A549 (cell line): ENCODE measurements around the gene SYCP2. TPM values are rescaled to one million over a fixed set of nuclear protein-coding genes. Genes with fewer than 3 reads are reported as not detected.

Experiments used
- ATAC-seq, 2 experiments: fragments of 200-7000 bp in 1 of 2; fragments of >200 bp in 1 of 2; cut with Nextera tagmentation in 1 of 2; cut with Tn5 transposase in 1 of 2; 3 replicates each; pipeline versions ENCODE4 v1.8.0 to v1.9.1; 2018 to 2020; ENCODE audit warnings: mild to moderate bottlenecking in 1 of 2, moderate library complexity in 1 of 2
- CTCF ChIA-PET: fragments of 300-600 bp; sonication (Branson Sonifier 250); formaldehyde crosslinking; extraction: SDS; loops from one replicate; lab custom pipeline; 2021; ENCODE audit warnings: antibody characterized with exemption, inconsistent platforms; lab: Yijun Ruan, JAX
- POLR2A ChIA-PET: fragments of 350-600 bp; formaldehyde crosslinking; extraction: SDS; loops from one replicate; lab custom pipeline; 2021; ENCODE audit warnings: antibody characterized with exemption, inconsistent platforms; lab: Yijun Ruan, JAX
- DNase-seq, 2 experiments: peaks; one replicate each; pipeline versions ENCODE4 v3.0.0 to v3.0.0-alpha.2; 2011 to 2016; ENCODE audit warnings: low read depth in 1 of 2, low spot score in 1 of 2
- FAIRE-seq: peaks from 2 replicates; lab custom pipeline; 2011; peaks lifted over from hg19 to GRCh38; lab: Jason Lieb, UNC
- H3K27ac ChIP-seq, 2 experiments: fragments of >200 bp; sonication (Bioruptor Twin); formaldehyde crosslinking; 3 replicates each; pipeline ENCODE4 v1.5.1; 2016 to 2017
- H3K4me1 ChIP-seq: fragments of >200 bp; sonication (Bioruptor Twin); formaldehyde crosslinking; 3 replicates; pipeline ENCODE4 v1.6.1; 2016
- H3K4me2 ChIP-seq: fragments of >200 bp; sonication (Bioruptor Twin); formaldehyde crosslinking; 3 replicates; pipeline ENCODE4 v1.6.1; 2016
- H3K4me3 ChIP-seq: fragments of >200 bp; sonication (Bioruptor Twin); formaldehyde crosslinking; 3 replicates; pipeline ENCODE4 v1.5.1; 2016
- H3K9me3 ChIP-seq: fragments of >200 bp; sonication (Bioruptor Twin); formaldehyde crosslinking; 3 replicates; pipeline ENCODE4 v1.6.1; 2016
- BHLHE40 ChIP-seq: IDR thresholded peaks from 2 replicates; pipeline ENCODE4 v1.6.1; 2012; ENCODE audit warnings: low read depth, low read length, inconsistent platforms
- CBX8 ChIP-seq: fragments of 200-600 bp; sonication (generic); IDR thresholded peaks from 2 replicates; pipeline ENCODE4 v1.6.1; 2016
- EHMT2 ChIP-seq: fragments of 200-600 bp; sonication (generic); IDR thresholded peaks from 2 replicates; pipeline ENCODE4 v1.6.1; 2016; ENCODE audit warnings: antibody characterized with exemption, low read depth, mild to moderate bottlenecking, moderate library complexity
- EP300 ChIP-seq, 2 experiments: fragments of >200 bp; sonication (Bioruptor Twin); formaldehyde crosslinking; IDR thresholded peaks; 2 replicates in 1 of 2; 3 replicates in 1 of 2; pipeline ENCODE4 v1.6.1; 2016 to 2017
- ESRRA ChIP-seq: fragments of 150-350 bp; IDR thresholded peaks from 2 replicates; pipeline ENCODE4 v1.6.1; 2014; ENCODE audit warnings: mild to moderate bottlenecking, low read length, borderline replicate concordance
- FOSB ChIP-seq: fragments of 250-450 bp; sonication (Bioruptor Pico); IDR thresholded peaks from 2 replicates; pipeline ENCODE4 v1.5.0; 2020; ENCODE audit warnings: mild to moderate bottlenecking, moderate library complexity
- FOXS1 ChIP-seq: fragments of 250-450 bp; sonication (Bioruptor Pico); IDR thresholded peaks from 2 replicates; pipeline ENCODE4 v1.5.0; 2020; ENCODE audit warnings: mild to moderate bottlenecking, moderate library complexity
- HDAC2 ChIP-seq: fragments of 200-600 bp; sonication (generic); IDR thresholded peaks from 2 replicates; pipeline ENCODE4 v1.6.1; 2016
- HOXB13 ChIP-seq: fragments of 250-450 bp; sonication (Bioruptor Pico); IDR thresholded peaks from 2 replicates; pipeline ENCODE4 v1.5.0; 2020; ENCODE audit warnings: low read depth, mild to moderate bottlenecking, moderate library complexity
- JUN ChIP-seq, 2 experiments: fragments of >200 bp; sonication (Bioruptor Twin); formaldehyde crosslinking; IDR thresholded peaks; 2 replicates in 1 of 2; 3 replicates in 1 of 2; pipeline ENCODE4 v1.6.1; 2016 to 2017
- JUNB ChIP-seq: fragments of >200 bp; sonication (Bioruptor Twin); formaldehyde crosslinking; IDR thresholded peaks from 2 replicates; pipeline ENCODE4 v1.6.1; 2016
- MAZ ChIP-seq: fragments of 150-350 bp; IDR thresholded peaks from 2 replicates; pipeline ENCODE4 v1.6.1; 2014; ENCODE audit warnings: antibody characterized with exemption, low read depth, low read length, borderline replicate concordance
- NR3C1 ChIP-seq: fragments of >200 bp; sonication (Bioruptor Twin); formaldehyde crosslinking; IDR thresholded peaks from 3 replicates; pipeline ENCODE4 v1.6.1; 2017
- PHF8 ChIP-seq: fragments of 200-600 bp; sonication (generic); IDR thresholded peaks from 2 replicates; pipeline ENCODE4 v1.6.1; 2016; ENCODE audit warnings: low read depth, mild to moderate bottlenecking, antibody characterized with exemption, moderate library complexity, borderline replicate concordance
- POLR2A ChIP-seq: IDR thresholded peaks from 2 replicates; pipeline ENCODE4 v1.6.1; 2012; ENCODE audit warnings: mild to moderate bottlenecking, low read length
- RCOR1 ChIP-seq: fragments of 150-350 bp; IDR thresholded peaks from 2 replicates; pipeline ENCODE4 v1.6.1; 2014; ENCODE audit warnings: antibody characterized with exemption, low read length, low read depth
- RNF2 ChIP-seq: fragments of 200-600 bp; sonication (generic); IDR thresholded peaks from 2 replicates; pipeline ENCODE4 v1.6.1; 2016; ENCODE audit warnings: low read depth, mild to moderate bottlenecking, antibody characterized with exemption, moderate library complexity, borderline replicate concordance
- SMC3 ChIP-seq: fragments of >200 bp; sonication (Bioruptor Twin); formaldehyde crosslinking; IDR thresholded peaks from 3 replicates; pipeline ENCODE4 v1.6.1; 2018; ENCODE audit warnings: inconsistent platforms
- SREBF2 ChIP-seq: fragments of 450-650 bp; IDR thresholded peaks from 2 replicates; pipeline ENCODE4 v1.6.1; 2014; ENCODE audit warnings: mild to moderate bottlenecking, moderate library complexity
- ZFP36 ChIP-seq: fragments of 450-650 bp; IDR thresholded peaks from 2 replicates; pipeline ENCODE4 v1.6.1; 2014; ENCODE audit warnings: borderline replicate concordance; ENCODE audit not compliant: partially characterized antibody
- ZSCAN20 ChIP-seq: fragments of 250-450 bp; sonication (Bioruptor Pico); IDR thresholded peaks from 2 replicates; pipeline ENCODE4 v1.8.0; 2022; ENCODE audit warnings: mild to moderate bottlenecking, moderate library complexity
- WGBS: methylation state at CpG from one replicate; pipeline ENCODE4 v1.1.6; 2017; ENCODE audit errors: missing lambda C conversion rate; 5-methylcytosine and 5-hydroxymethylcytosine counted together
- polyA plus RNA-seq, 4 experiments: library from polyadenylated mRNA; depleted of rRNA in 3 of 4; stranded (reverse); fragments of >200 nt; fragmentation: RNase III in 1 of 4; extraction: RNeasy Plus Mini Kit Qiagen cat#74134 plus additional on column Dnase treatment in 1 of 4; gene quantifications; 2 replicates in 3 of 4; 3 replicates in 1 of 4; pipeline ENCODE4 v1.2.3, GENCODE V29; 2011 to 2017
- TF ChIP-seq, protein P1 (sequence below): IDR thresholded peaks from 2 replicates; pipeline ENCODE4 v1.6.1; 2012
- TF ChIP-seq, protein P2 (sequence below): fragments of 150-350 bp; IDR thresholded peaks from 2 replicates; pipeline ENCODE4 v1.6.1; 2014; ENCODE audit warnings: low read depth, mild to moderate bottlenecking, low read length
- TF ChIP-seq, protein P3 (sequence below): IDR thresholded peaks from 2 replicates; pipeline ENCODE4 v1.6.1; 2012; ENCODE audit warnings: low read depth, borderline replicate concordance

SYCP2 gene
- polyA plus RNA-seq, 2 of the 4 experiments (the other 2 are of a cell fraction): 0.52 to 2.1 TPM

DNA sequence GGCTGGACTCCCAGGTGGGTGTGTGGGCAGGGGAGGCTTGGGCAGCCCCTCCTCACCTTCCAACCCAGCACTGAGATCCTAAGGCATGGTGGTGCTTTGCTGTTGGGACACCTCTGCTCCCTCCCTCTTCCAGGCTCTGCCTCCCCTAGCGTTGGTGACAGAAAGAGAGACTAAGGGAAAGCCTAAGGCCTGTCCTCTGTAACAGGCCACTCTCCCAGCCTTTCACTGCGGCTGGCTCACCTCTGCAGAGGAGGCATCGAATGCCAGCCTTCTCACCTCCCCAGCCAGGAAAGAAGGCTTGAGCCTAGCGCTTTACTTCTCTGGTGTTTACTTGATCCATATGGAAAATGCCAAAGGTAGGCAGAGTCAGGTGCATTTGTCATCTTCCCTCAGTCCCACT lies 21.3 kb upstream of the SYCP2 start:
- CTCF ChIA-PET: interaction anchor here (1.1 to 2.4 kb wide), 3 partner anchors 15 to 358 kb away, joined by 3 to 15 read pairs (median 4); partner anchors contain the start of genes FAM217B, PPP1R3D and SYCP2
- no peak for ATAC-seq

DNA sequence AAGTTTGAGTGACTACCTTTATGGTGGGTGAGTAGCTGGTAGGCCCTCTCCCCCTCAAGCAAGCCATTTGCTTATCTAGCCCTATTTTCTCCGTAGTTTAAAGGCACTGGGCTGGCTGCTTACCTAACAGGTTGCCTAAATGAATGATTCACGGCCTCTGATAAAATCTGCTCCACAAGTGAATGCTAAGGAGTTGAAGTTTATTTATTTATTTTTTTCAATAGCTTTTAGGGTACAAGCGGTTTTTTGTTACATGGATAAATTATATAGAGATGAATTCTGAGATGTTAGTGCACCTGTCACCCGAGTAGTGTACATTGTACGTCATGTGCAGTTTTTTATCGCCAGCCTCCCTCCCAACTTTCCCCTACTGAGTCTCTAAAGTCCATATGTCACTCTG lies 16.5 kb upstream of the SYCP2 start:
- Histone ChIP-seq H3K27ac (no peak overlapping the region), H3K9me3 (no peaks in the 10 kb centered on the region), H3K4me2 (no peak overlapping the region), H3K4me3 (no peak overlapping the region), H3K4me1 (0 out of 3 replicates have a peak, but pooled peaks cover 3% of the 10 kb centered on the region)
- DNase-seq (no peak), ATAC-seq (no peak), FAIRE-seq (no peak)
- 87% methylated on average over 6 of the region's 6 CpGs for WGBS
- TF ChIP-seq, protein P1, sequence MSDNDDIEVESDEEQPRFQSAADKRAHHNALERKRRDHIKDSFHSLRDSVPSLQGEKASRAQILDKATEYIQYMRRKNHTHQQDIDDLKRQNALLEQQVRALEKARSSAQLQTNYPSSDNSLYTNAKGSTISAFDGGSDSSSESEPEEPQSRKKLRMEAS: no peak
- no peak for TF ChIP-seq FOXS1 (CRISPR knock-in tag)
- TF ChIP-seq PHF8: no peak
- TF ChIP-seq JUN (IDR thresholded peaks at IDR 0.05): no peak
- no peak for TF ChIP-seq RNF2
- TF ChIP-seq HOXB13 (CRISPR knock-in tag): no peak
- TF ChIP-seq BHLHE40: no peak
- no peak for TF ChIP-seq SREBF2
- CTCF ChIA-PET: interaction anchor here (0.6 to 9.6 kb wide), 8 partner anchors 9 to 108 kb away, joined by 3 to 73 read pairs (median 4); partner anchors contain the start of genes CDH26, FAM217B, PPP1R3D and SYCP2
- POLR2A ChIA-PET: no interaction called here

More for the DNA sequence above, 21.3 kb upstream of the SYCP2 start:
- DNase-seq (no peak), FAIRE-seq (no peak)
- Histone ChIP-seq H3K4me1 (no peaks in the 10 kb centered on the region), H3K4me2 (no peak overlapping the region), H3K27ac (no peak overlapping the region), H3K9me3 (no peaks in the 10 kb centered on the region), H3K4me3 (no peak overlapping the region)
- 89% methylated on average over 4 of the region's 4 CpGs for WGBS
- POLR2A ChIA-PET: interaction anchor here (1.5 kb wide), 1 partner anchor 14 kb away, joined by 8 read pairs; the partner anchor contains the start of genes FAM217B and PPP1R3D
- TF ChIP-seq POLR2A: no peak
- no peak for TF ChIP-seq CBX8
- TF ChIP-seq ESRRA: no peak
- TF ChIP-seq, protein P2, sequence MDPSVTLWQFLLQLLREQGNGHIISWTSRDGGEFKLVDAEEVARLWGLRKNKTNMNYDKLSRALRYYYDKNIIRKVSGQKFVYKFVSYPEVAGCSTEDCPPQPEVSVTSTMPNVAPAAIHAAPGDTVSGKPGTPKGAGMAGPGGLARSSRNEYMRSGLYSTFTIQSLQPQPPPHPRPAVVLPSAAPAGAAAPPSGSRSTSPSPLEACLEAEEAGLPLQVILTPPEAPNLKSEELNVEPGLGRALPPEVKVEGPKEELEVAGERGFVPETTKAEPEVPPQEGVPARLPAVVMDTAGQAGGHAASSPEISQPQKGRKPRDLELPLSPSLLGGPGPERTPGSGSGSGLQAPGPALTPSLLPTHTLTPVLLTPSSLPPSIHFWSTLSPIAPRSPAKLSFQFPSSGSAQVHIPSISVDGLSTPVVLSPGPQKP: no peak
- no peak for TF ChIP-seq EP300 (IDR thresholded peaks at IDR 0.05)
- no peak for TF ChIP-seq HDAC2
- TF ChIP-seq NR3C1: no peak
- TF ChIP-seq FOSB (CRISPR knock-in tag): no peak
- no peak for TF ChIP-seq ZSCAN20 (CRISPR knock-in tag)
- TF ChIP-seq ZFP36: no peak
- TF ChIP-seq, protein P3, sequence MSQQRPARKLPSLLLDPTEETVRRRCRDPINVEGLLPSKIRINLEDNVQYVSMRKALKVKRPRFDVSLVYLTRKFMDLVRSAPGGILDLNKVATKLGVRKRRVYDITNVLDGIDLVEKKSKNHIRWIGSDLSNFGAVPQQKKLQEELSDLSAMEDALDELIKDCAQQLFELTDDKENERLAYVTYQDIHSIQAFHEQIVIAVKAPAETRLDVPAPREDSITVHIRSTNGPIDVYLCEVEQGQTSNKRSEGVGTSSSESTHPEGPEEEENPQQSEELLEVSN: no peak
- no peak for TF ChIP-seq SMC3
- no peak for TF ChIP-seq RCOR1
- no peak for TF ChIP-seq PHF8
- TF ChIP-seq JUNB: no peak
- TF ChIP-seq EHMT2: no peak
- no peak for TF ChIP-seq SREBF2
- TF ChIP-seq MAZ: no peak
